Kidney (tissue), 14 donors: ENCODE results near the gene PIK3AP1. TPM values are rescaled to one million over a fixed set of nuclear protein-coding genes. Genes with fewer than 3 reads are reported as not detected.

ENCODE experiments used
- DNase-seq, 5 donors: peaks; one replicate each; pipeline ENCODE4 v3.0.0-alpha.2; 2013 to 2020
- FAIRE-seq: peaks from 2 replicates; lab custom pipeline; 2012; peaks lifted over from hg19 to GRCh38; lab: Jason Lieb, UNC
- H3K27ac ChIP-seq, 2 donors: one replicate each; pipeline ENCODE4 v1.7.0; 2013; ENCODE audit warnings: low read depth in 2 of 2, low read length in 2 of 2, inconsistent platforms in 1 of 2
- H3K27me3 ChIP-seq: one replicate; pipeline ENCODE4 v1.7.1; 2013; ENCODE audit warnings: low read length, inconsistent platforms; ENCODE audit not compliant: control insufficient read depth, insufficient read depth
- H3K36me3 ChIP-seq, 3 donors: one replicate each; pipeline versions ENCODE4 v1.7.0 to v1.7.1; 2013; ENCODE audit warnings: low read length in 3 of 3, control low read depth in 1 of 3, inconsistent platforms in 1 of 3; ENCODE audit not compliant: insufficient read depth in 3 of 3, control insufficient read depth in 2 of 3
- H3K4me1 ChIP-seq, 3 donors: one replicate each; pipeline versions ENCODE4 v1.7.0 to v1.7.1; 2013; ENCODE audit warnings: low read length in 3 of 3, inconsistent platforms in 1 of 3, low read depth in 1 of 3; ENCODE audit not compliant: control insufficient read depth in 2 of 3, insufficient read depth in 2 of 3
- H3K4me3 ChIP-seq, 3 donors: one replicate each; pipeline versions ENCODE4 v1.7.0 to v1.8.1; 2013; ENCODE audit warnings: low read length in 3 of 3, control low read depth in 1 of 3, inconsistent platforms in 1 of 3
- H3K9ac ChIP-seq, 3 donors: one replicate each; pipeline versions ENCODE4 v1.7.0 to v1.7.1; 2013; ENCODE audit warnings: low read length in 3 of 3, control low read depth in 1 of 3, inconsistent platforms in 1 of 3
- H3K9me3 ChIP-seq, 3 donors: one replicate each; pipeline versions ENCODE4 v1.7.0 to v1.7.1; 2013; ENCODE audit warnings: low read length in 3 of 3, control low read depth in 1 of 3, inconsistent platforms in 1 of 3; ENCODE audit not compliant: control insufficient read depth in 2 of 3, insufficient read depth in 1 of 3
- CTCF ChIP-seq: IDR thresholded peaks from 3 replicates; pipeline ENCODE4 v1.5.1; 2012; ENCODE audit warnings: mild to moderate bottlenecking, moderate library complexity, borderline replicate concordance; ENCODE audit not compliant: insufficient read depth; ENCODE audit errors: extremely low read depth
- intact Hi-C: fragments of 100-400 bp; cut with DNase I; formaldehyde crosslinking; loops from one replicate; pipeline ENCODE4 v1.11.1; 2022
- polyA plus RNA-seq: library from polyadenylated mRNA; stranded (reverse); fragments of 350-450 nt; fragmentation: Illumina TruSeq; extraction: RNeasy Lipid Tissue Mini Kit (QIAGEN cat#74804); gene quantifications from one replicate; pipeline ENCODE4 v1.2.3, GENCODE V29; 2014; ENCODE audit warnings: low read depth, low replicate concordance; ENCODE audit not compliant: insufficient read depth
- total RNA-seq: library from RNA; stranded (reverse); fragmentation: NEBNext Ultra II Directional; extraction: Animal tissue kit (Norgen Biotek cat#: 25700); gene quantifications from one replicate; pipeline ENCODE4 v1.2.1, GENCODE V29; 2021
- donor health status: control.
- donor health status: control.
- donor health status: control.
- donor health status: control.
- donor health status: control.
- donor health status: DM: yes; HTN: yes; CAD: no.
- donor health status: Normal renal cell carcinoma (clear cell type).

The PIK3AP1 gene
- total and polyA plus RNA-seq, 2 donors from 2014 or later, result 6.5 to 28.4 TPM

GRCh38 chr10:96714746-96715255 is 5.5 kb downstream of the PIK3AP1 start:
- no peak overlapping the region for H3K4me3 ChIP-seq
- TF ChIP-seq CTCF, result no peak
- intact Hi-C loops, result no loop called here
- no peaks in the 10 kb centered on the region for H3K36me3 ChIP-seq
- DNase-seq (no peak), FAIRE-seq (no peak)
- H3K9ac ChIP-seq, result no peak overlapping the region
- no peak overlapping the region for H3K27ac ChIP-seq
- H3K4me1 ChIP-seq, result no peaks in the 10 kb centered on the region
- no peaks in the 10 kb centered on the region for H3K27me3 ChIP-seq
- H3K9me3 ChIP-seq, result no peaks in the 10 kb centered on the region

- intact Hi-C loops, result no loop called here
- Histone ChIP-seq H3K27me3 (no peaks in the 10 kb centered on the region), H3K9ac (no peak overlapping the region), H3K4me3 (no peak overlapping the region), H3K9me3 (no peaks in the 10 kb centered on the region), H3K4me1 (no peaks in the 10 kb centered on the region), H3K36me3 (no peaks in the 10 kb centered on the region), H3K27ac (no peak overlapping the region)
- FAIRE-seq, result no peak
- TF ChIP-seq CTCF, result no peak
- no peak for DNase-seq
These were observed 6.2 kb downstream of the PIK3AP1 start for GRCh38 chr10:96714031-96714590.

- intact Hi-C loops, result no loop called here
- H3K4me1 ChIP-seq, result no peaks in the 10 kb centered on the region
- DNase-seq, result no peak
- no peaks in the 10 kb centered on the region for H3K27me3 ChIP-seq
- no peaks in the 10 kb centered on the region for H3K9me3 ChIP-seq
- no peak overlapping the region for H3K27ac ChIP-seq
- no peak for TF ChIP-seq CTCF
- H3K9ac ChIP-seq, result no peak overlapping the region
- no peak overlapping the region for H3K4me3 ChIP-seq
- no peaks in the 10 kb centered on the region for H3K36me3 ChIP-seq
- FAIRE-seq, result no peak
These were observed 7.5 kb downstream of the PIK3AP1 start for GRCh38 chr10:96712662-96713271.
